ENCODE measurements around the gene SMIM23. TPM values are rescaled to one million over a fixed set of nuclear protein-coding genes. Genes with fewer than 3 reads are reported as not detected.

The SMIM23 gene
- total and polyA plus RNA-seq, 10 of the 15 experiments (the other 5 are each of a cell fraction or from before 2014, with no cell fraction given) = not detected

- no peak for TF ChIP-seq E2F8 (IDR thresholded peaks at IDR 0.05; ENCODE audit: low read depth, partially characterized antibody)
- no peak for TF ChIP-seq CHD1 (IDR thresholded peaks at IDR 0.05; ENCODE audit: low read depth, low read length)
- no peak for TF ChIP-seq KAT2A (conservative IDR thresholded peaks at IDR 0.05; ENCODE audit: control insufficient read depth, low read depth, low read length)
- no peak for TF ChIP-seq MAX (IDR thresholded peaks at IDR 0.05; ENCODE audit: low read depth, low read length)
Observed at GRCh38 chr5:171835066-171835465, 49.4 kb downstream of the SMIM23 start (continued).

- H3K27me3 ChIP-seq (replicated peaks in 1 of 2; ENCODE audit: control insufficient read depth in 2 of 2, insufficient read depth in 2 of 2, low read length in 1 of 2) = no peaks in the 10 kb centered on the region
- CTCF ChIA-PET = interaction anchor here (0.6 kb wide), 1 partner anchor 45 kb away, joined by 4 read pairs; no protein-coding TSS in a partner anchor
- H3K36me3 ChIP-seq (ENCODE audit: control insufficient read depth in 2 of 2, insufficient read depth in 2 of 2, low read length in 1 of 2) = no peaks in the 10 kb centered on the region
- H3K4me1 ChIP-seq (ENCODE audit: control insufficient read depth, insufficient read depth, low read length) = no peaks in the 10 kb centered on the region
- H3K79me2 ChIP-seq (ENCODE audit: control insufficient read depth, insufficient read depth, low read length) = no peaks in the 10 kb centered on the region
- no peak overlapping the region for H3K4me2 ChIP-seq (ENCODE audit: control insufficient read depth, insufficient read depth)
- BruUV-seq (replicated peaks) = no TSS peak
- H3K4me3 ChIP-seq = no peak overlapping the region
- SMC1A ChIA-PET (ENCODE audit: uncharacterized antibody, unreplicated experiment) = no interaction called here
- intact Hi-C loops (cut with micrococcal nuclease; ENCODE audit: unreplicated experiment) = no loop called here
- POLR2A ChIA-PET = no interaction called here
- DNase-seq (ENCODE audit: low read depth, low spot score) = no peak
- in situ Hi-C loops (cut with MboI) = no loop called here
- no peak overlapping the region for H2AFZ ChIP-seq (ENCODE audit: control insufficient read depth, low read depth, low read length)
- H4K20me1 ChIP-seq (ENCODE audit: control insufficient read depth, insufficient read depth) = no peaks in the 10 kb centered on the region
- FAIRE-seq = no peak
- RAD21 ChIA-PET (ENCODE audit: unreplicated experiment) = no interaction called here
- no peak for ATAC-seq
- no peak overlapping the region for H3K27ac ChIP-seq (ENCODE audit: control insufficient read depth, insufficient read depth)
- H3K9me3 ChIP-seq (replicated peaks; ENCODE audit: control insufficient read depth, insufficient read depth, low read length) = no peaks in the 10 kb centered on the region
- no peak overlapping the region for H3K9ac ChIP-seq (ENCODE audit: control insufficient read depth, insufficient read depth, low read length)
- TF ChIP-seq ATF7 (IDR thresholded peaks at IDR 0.05; ENCODE audit: low read depth) (no peak), RELA (IDR thresholded peaks at IDR 0.05; ENCODE audit: borderline replicate concordance, partially characterized antibody) (no peak), ZNF217 (IDR thresholded peaks at IDR 0.05) (no peak), TCF7 (IDR thresholded peaks at IDR 0.05; ENCODE audit: borderline replicate concordance) (no peak), E4F1 (IDR thresholded peaks at IDR 0.05; ENCODE audit: borderline replicate concordance, partially characterized antibody) (no peak), GABPA (IDR thresholded peaks at IDR 0.05; ENCODE audit: low read depth) (no peak), RFX5 (IDR thresholded peaks at IDR 0.05; ENCODE audit: low read depth, low read length) (no peak), ZZZ3 (IDR thresholded peaks at IDR 0.05; ENCODE audit: control insufficient read depth, insufficient read length, low read depth) (no peak), IRF3 (IDR thresholded peaks at IDR 0.05) (no peak), NFIC (IDR thresholded peaks at IDR 0.05; ENCODE audit: low read depth, low read length) (no peak), NR2C2 (IDR thresholded peaks at IDR 0.05; ENCODE audit: borderline replicate concordance, control insufficient read depth, insufficient read length, low read depth) (no peak), E2F4 (IDR thresholded peaks at IDR 0.05; ENCODE audit: low read depth, low read length) (no peak), EGR1 (IDR thresholded peaks at IDR 0.05; ENCODE audit: borderline replicate concordance in 1 of 2, low read depth in 2 of 2, low read length in 2 of 2) (no peak)
Observed at GRCh38 chr5:171837522-171837921, 51.9 kb downstream of the SMIM23 start.

All from GM12878 (cell line).